GM23248 (cell line): ENCODE data around the gene PTPRN2. TPM values are rescaled to one million over a fixed set of nuclear protein-coding genes. Genes with fewer than 3 reads are reported as not detected.
"Not testable (repeated sequence)": the region's sequence is repeated elsewhere in the genome, so short reads cannot be mapped to it uniquely, and the experiment has no call there.

Source experiments
- DNase-seq: peaks from one replicate; pipeline ENCODE4 v3.0.0-alpha.2; 2015
- H2AFZ ChIP-seq: fragments of 200-600 bp; sonication (generic); 2 replicates; pipeline ENCODE4 v1.6.1; 2016; ENCODE audit warnings: antibody characterized with exemption
- H3F3A ChIP-seq: fragments of 200-600 bp; sonication (generic); 2 replicates; pipeline ENCODE4 v1.6.1; 2016; ENCODE audit warnings: mild to moderate bottlenecking, antibody characterized with exemption, mixed run types; ENCODE audit not compliant: insufficient read depth
- H3K27ac ChIP-seq: fragments of 200-600 bp; sonication (generic); 2 replicates; pipeline ENCODE4 v1.5.1; 2016; ENCODE audit warnings: mild to moderate bottlenecking
- H3K27me3 ChIP-seq: fragments of 200-600 bp; sonication (generic); replicated peaks from 2 replicates; pipeline ENCODE4 v1.6.1; 2016; ENCODE audit warnings: mild to moderate bottlenecking; ENCODE audit not compliant: insufficient read depth
- H3K36me3 ChIP-seq: fragments of 200-600 bp; sonication (generic); 2 replicates; pipeline ENCODE4 v1.6.1; 2016; ENCODE audit warnings: low read depth, mild to moderate bottlenecking
- H3K4me1 ChIP-seq: fragments of 200-600 bp; sonication (generic); 2 replicates; pipeline ENCODE4 v1.6.1; 2016; ENCODE audit warnings: mild to moderate bottlenecking; ENCODE audit not compliant: insufficient read depth
- H3K4me2 ChIP-seq: fragments of 200-600 bp; sonication (generic); one replicate; pipeline ENCODE4 v1.6.1; 2016; ENCODE audit warnings: mild to moderate bottlenecking; ENCODE audit not compliant: unreplicated experiment
- H3K4me3 ChIP-seq: fragments of 200-600 bp; sonication (generic); 2 replicates; pipeline ENCODE4 v1.5.1; 2016; ENCODE audit warnings: mild to moderate bottlenecking
- H3K79me2 ChIP-seq: fragments of 200-600 bp; sonication (generic); 2 replicates; pipeline ENCODE4 v1.6.1; 2016; ENCODE audit warnings: mild to moderate bottlenecking; ENCODE audit not compliant: insufficient read depth
- H3K9ac ChIP-seq: fragments of 200-600 bp; sonication (generic); 2 replicates; pipeline ENCODE4 v1.6.1; 2016; ENCODE audit warnings: mild to moderate bottlenecking
- H3K9me2 ChIP-seq: fragments of 200-600 bp; sonication (generic); 2 replicates; pipeline ENCODE4 v1.6.1; 2016; ENCODE audit warnings: mixed run types, mild to moderate bottlenecking, moderate library complexity; ENCODE audit not compliant: insufficient read depth
- H3K9me3 ChIP-seq: fragments of 200-600 bp; sonication (generic); one replicate; pipeline ENCODE4 v1.6.1; 2017; ENCODE audit warnings: low read depth
- H4K20me1 ChIP-seq: fragments of 200-600 bp; sonication (generic); 2 replicates; pipeline ENCODE4 v1.6.0; 2016; ENCODE audit not compliant: insufficient read depth
- EZH2 ChIP-seq: fragments of 200-600 bp; sonication (generic); IDR thresholded peaks from 2 replicates; pipeline ENCODE4 v1.6.1; 2018; ENCODE audit warnings: antibody characterized with exemption, mild to moderate bottlenecking; ENCODE audit not compliant: insufficient read depth, poor library complexity, severe bottlenecking
- EZH2phosphoT487 ChIP-seq: fragments of 200-600 bp; sonication (generic); IDR thresholded peaks from 2 replicates; pipeline ENCODE4 v1.6.1; 2018; ENCODE audit warnings: antibody characterized with exemption, moderate library complexity, mild to moderate bottlenecking, low read depth; ENCODE audit not compliant: insufficient read depth
- WGBS, 2 experiments: methylation state at CpG; one replicate each; pipeline ENCODE4 v1.1.6; 2015 to 2017; ENCODE audit warnings: low lambda C conversion rate in 2 of 2, low coverage in 1 of 2; ENCODE audit errors: missing lambda C conversion rate in 2 of 2; 5-methylcytosine and 5-hydroxymethylcytosine counted together
- in situ Hi-C: fragments of 300-500 bp; cut with MboI; formaldehyde crosslinking; loops from 2 replicates; pipeline ENCODE4 v1.15.0; 2020
- polyA plus RNA-seq: library from polyadenylated mRNA; unstranded; fragments of >200 nt; fragmentation: Nextera tagmentation; extraction: Ambion mirVana; gene quantifications from 2 replicates; pipeline ENCODE4 v1.2.1, GENCODE V29; 2016
- total RNA-seq: library from RNA; depleted of rRNA; stranded (reverse); fragments of >200 nt; shearing (Covaris generic); gene quantifications from 2 replicates; pipeline ENCODE4 v1.2.3, GENCODE V29; 2014

The PTPRN2 gene
- total and polyA plus RNA-seq, 2 experiments from 2014 or later, result 0.13 TPM; not detected in 1

GRCh38 chr7:157666530-157667040 lies 921.0 kb downstream of the PTPRN2 start:
- Histone ChIP-seq H3K9me3 (no peaks in the 10 kb centered on the region), H3K79me2 (no peaks in the 10 kb centered on the region), H3K36me3 (no peaks in the 10 kb centered on the region), H3F3A (no peaks in the 10 kb centered on the region), H3K4me2 (no peak overlapping the region), H2AFZ (no peak overlapping the region), H3K4me1 (no peaks in the 10 kb centered on the region), H3K27ac (no peak overlapping the region), H3K4me3 (no peak overlapping the region), H3K9me2 (no peaks in the 10 kb centered on the region), H4K20me1 (no peaks in the 10 kb centered on the region), H3K27me3 (no peaks in the 10 kb centered on the region), H3K9ac (no peak overlapping the region)
- TF ChIP-seq EZH2 (no peak), EZH2phosphoT487 (no peak)
- no peak for DNase-seq
- in situ Hi-C loops, result no loop called here
- WGBS, 2 experiments, result 15 to 17% methylated on average over 11 of the region's 11 CpGs

GRCh38 chr7:157665634-157665988 lies 922.0 kb downstream of the PTPRN2 start:
- H3F3A ChIP-seq, H3K36me3 ChIP-seq, H3K79me2 ChIP-seq, DNase-seq, H3K27ac ChIP-seq, in situ Hi-C loops, H3K4me1 ChIP-seq, H4K20me1 ChIP-seq, H3K4me3 ChIP-seq, H3K9me3 ChIP-seq, H3K27me3 ChIP-seq, H2AFZ ChIP-seq, H3K9ac ChIP-seq, H3K4me2 ChIP-seq, H3K9me2 ChIP-seq: not testable (repeated sequence)
- 35 to 46% methylated on average over 2 of the region's 2 CpGs for WGBS, 2 experiments

- no peak overlapping the region for H3K9ac ChIP-seq
- no peak overlapping the region for H3K4me2 ChIP-seq
- no peaks in the 10 kb centered on the region for H3K9me2 ChIP-seq
- TF ChIP-seq EZH2, result no peak
- DNase-seq, result no peak
- H3K9me3 ChIP-seq, result no peaks in the 10 kb centered on the region
- H2AFZ ChIP-seq, result no peak overlapping the region
- in situ Hi-C loops, result no loop called here
- H3K27ac ChIP-seq, result no peak overlapping the region
- no peaks in the 10 kb centered on the region for H3K79me2 ChIP-seq
- no peak overlapping the region for H3K4me3 ChIP-seq
- no peaks in the 10 kb centered on the region for H3K27me3 ChIP-seq
- no peaks in the 10 kb centered on the region for H3K4me1 ChIP-seq
- no peaks in the 10 kb centered on the region for H3K36me3 ChIP-seq
- 43 to 46% methylated on average over 21 of the region's 21 CpGs for WGBS, 2 experiments
- H3F3A ChIP-seq, result no peaks in the 10 kb centered on the region
- no peaks in the 10 kb centered on the region for H4K20me1 ChIP-seq
Measured at GRCh38 chr7:157664871-157665633, 922.6 kb downstream of the PTPRN2 start.

- WGBS, 2 experiments, result 37 to 47% methylated on average over 13 to 14 of the region's 14 CpGs
Measured at GRCh38 chr7:157664034-157664433, 923.6 kb downstream of the PTPRN2 start.

More at GRCh38 chr7:157664034-157664433, 923.6 kb downstream of the PTPRN2 start:
- Histone ChIP-seq H3K9me2 (no peaks in the 10 kb centered on the region), H3K4me1 (no peaks in the 10 kb centered on the region), H3K9me3 (no peaks in the 10 kb centered on the region), H3K79me2 (no peaks in the 10 kb centered on the region), H3K4me3 (no peak overlapping the region), H3K9ac (no peak overlapping the region), H3K27ac (no peak overlapping the region), H4K20me1 (no peaks in the 10 kb centered on the region), H2AFZ (no peak overlapping the region), H3K27me3 (no peaks in the 10 kb centered on the region), H3K4me2 (no peak overlapping the region), H3K36me3 (no peaks in the 10 kb centered on the region), H3F3A (no peaks in the 10 kb centered on the region)
- in situ Hi-C loops, result no loop called here
- DNase-seq, result no peak
- TF ChIP-seq EZH2 (no peak), EZH2phosphoT487 (no peak)
